ENCODE results near the gene PSMG3. TPM values are rescaled to one million over a fixed set of nuclear protein-coding genes. Genes with fewer than 3 reads are reported as not detected.

The PSMG3 gene
- total and polyA plus RNA-seq, 7 donors: 11.8 to 59.1 (median 18.2) TPM

- H3K4me1 ChIP-seq: peaks cover 57% of the 10 kb centered on the region
- 5 to 8% (median 6%) methylated on average over 48 to 52 of the region's 52 CpGs for WGBS, 3 donors
- peaks cover 0 to 36% of the 10 kb centered on the region in 2 donors for H3K36me3 ChIP-seq (ENCODE audit: insufficient read depth in 1 of 2, low read depth in 1 of 2)
- H3K4me3 ChIP-seq: peak overlapping the region; percentile 70
- ATAC-seq (peak; percentile 80 to 83 (median 80)), DNase-seq (peak; percentile 95 to 98)
- intact Hi-C loops (cut with DNase I): no loop called here
- H3K27ac ChIP-seq: peak overlapping the region; percentile 99
- no peaks in the 10 kb centered on the region for H3K9me3 ChIP-seq
- TF ChIP-seq CTCF (IDR thresholded peaks at IDR 0.05): no peak
- no peaks in the 10 kb centered on the region for H3K27me3 ChIP-seq (ENCODE audit: insufficient read depth in 3 of 3, low read length in 2 of 3)
Observed at GRCh38 chr7:1536743-1537534, 32.9 kb downstream of the PSMG3 start.

- H3K4me3 ChIP-seq: peak overlapping the region; percentile 70
Observed at GRCh38 chr7:1536455-1536742, 33.4 kb downstream of the PSMG3 start.

GRCh38 chr7:1535701-1536454 is 34.0 kb downstream of the PSMG3 start:
- no peak for DNase-seq
- no peak for TF ChIP-seq CTCF (IDR thresholded peaks at IDR 0.05)
- intact Hi-C loops (cut with DNase I): no loop called here
- H3K27ac ChIP-seq: peak overlapping the region; percentile 99
- ATAC-seq: no peak
- H3K4me1 ChIP-seq: peaks cover 57% of the 10 kb centered on the region
- H3K36me3 ChIP-seq (ENCODE audit: insufficient read depth in 1 of 2, low read depth in 1 of 2): peaks cover 0 to 26% of the 10 kb centered on the region in 2 donors
- H3K27me3 ChIP-seq (ENCODE audit: insufficient read depth in 3 of 3, low read length in 2 of 3): no peaks in the 10 kb centered on the region
- no peaks in the 10 kb centered on the region for H3K9me3 ChIP-seq
- peak overlapping the region; percentile 70 for H3K4me3 ChIP-seq
- 84 to 89% (median 85%) methylated on average over 42 of the region's 42 CpGs for WGBS, 3 donors

More at GRCh38 chr7:1536455-1536742, 33.4 kb downstream of the PSMG3 start:
- intact Hi-C loops (cut with DNase I): no loop called here
- TF ChIP-seq CTCF (IDR thresholded peaks at IDR 0.05): no peak
- H3K27me3 ChIP-seq (ENCODE audit: insufficient read depth in 3 of 3, low read length in 2 of 3): no peaks in the 10 kb centered on the region
- H3K4me1 ChIP-seq: peaks cover 57% of the 10 kb centered on the region
- DNase-seq: no peak
- H3K36me3 ChIP-seq (ENCODE audit: insufficient read depth in 1 of 2, low read depth in 1 of 2): peaks cover 0 to 31% of the 10 kb centered on the region in 2 donors
- ATAC-seq: no peak
- H3K27ac ChIP-seq: peak overlapping the region; percentile 99
- WGBS, 3 donors: 36 to 57% (median 36%) methylated on average over 7 of the region's 7 CpGs
- no peaks in the 10 kb centered on the region for H3K9me3 ChIP-seq

- H3K4me3 ChIP-seq: no peak overlapping the region
- peaks cover 0 to 18% of the 10 kb centered on the region in 2 donors for H3K36me3 ChIP-seq (ENCODE audit: insufficient read depth in 1 of 2, low read depth in 1 of 2)
- ATAC-seq (no peak), DNase-seq (no peak)
- peak overlapping the region; percentile 99 for H3K27ac ChIP-seq
- intact Hi-C loops (cut with DNase I): no loop called here
- TF ChIP-seq CTCF (IDR thresholded peaks at IDR 0.05): no peak
- no peaks in the 10 kb centered on the region for H3K9me3 ChIP-seq
- H3K27me3 ChIP-seq (ENCODE audit: insufficient read depth in 3 of 3, low read length in 2 of 3): no peaks in the 10 kb centered on the region
- WGBS, 3 donors: 59 to 68% (median 62%) methylated on average over 6 of the region's 6 CpGs
- peaks cover 57% of the 10 kb centered on the region for H3K4me1 ChIP-seq
Observed at GRCh38 chr7:1535100-1535458, 34.8 kb downstream of the PSMG3 start.

All from psoas muscle (tissue), 8 donors.